Activated CD4-positive, CD25-positive, alpha-beta regulatory T cell (primary cell): ENCODE data around the gene JPH4.

ENCODE experiments used
- DNase-seq, 4 experiments: peaks; one replicate each; lab custom pipeline; 2025; lab: John Stamatoyannopoulos, UW

The JPH4 gene

DNA sequence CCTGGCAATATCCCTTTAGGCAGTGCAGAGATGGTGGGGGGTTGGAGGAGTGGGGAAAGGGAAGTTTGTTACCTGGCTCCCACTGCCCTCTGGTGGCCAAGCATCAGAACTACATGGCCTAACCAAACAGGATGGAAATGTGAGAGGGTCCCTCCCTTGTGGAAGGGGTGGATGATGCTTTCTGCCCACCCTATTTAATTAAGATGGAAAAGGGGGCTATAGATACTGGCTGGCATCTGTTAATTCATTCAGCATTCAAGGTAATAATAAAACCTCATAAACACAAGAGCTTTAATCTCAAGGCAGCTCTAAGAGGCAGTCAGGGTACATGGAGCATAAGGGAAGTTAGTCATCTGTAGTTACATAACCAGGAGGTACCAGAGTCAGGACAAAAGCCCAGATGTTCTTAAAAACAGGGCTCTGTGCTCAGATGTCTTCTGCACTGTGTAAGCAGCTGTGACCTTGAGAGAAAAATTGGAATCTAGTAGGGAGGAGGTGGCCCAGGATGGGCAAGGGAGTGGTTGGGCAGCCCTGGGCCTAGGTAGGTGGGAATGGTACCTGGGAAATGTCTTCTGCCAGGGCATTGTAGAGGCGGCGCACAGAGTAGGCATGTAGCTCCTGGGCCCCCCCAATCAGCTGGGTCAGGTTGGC is 15.6 kb downstream of the JPH4 start:
- DNase-seq = peak; percentile 21 to 41 (median 30)

DNA sequence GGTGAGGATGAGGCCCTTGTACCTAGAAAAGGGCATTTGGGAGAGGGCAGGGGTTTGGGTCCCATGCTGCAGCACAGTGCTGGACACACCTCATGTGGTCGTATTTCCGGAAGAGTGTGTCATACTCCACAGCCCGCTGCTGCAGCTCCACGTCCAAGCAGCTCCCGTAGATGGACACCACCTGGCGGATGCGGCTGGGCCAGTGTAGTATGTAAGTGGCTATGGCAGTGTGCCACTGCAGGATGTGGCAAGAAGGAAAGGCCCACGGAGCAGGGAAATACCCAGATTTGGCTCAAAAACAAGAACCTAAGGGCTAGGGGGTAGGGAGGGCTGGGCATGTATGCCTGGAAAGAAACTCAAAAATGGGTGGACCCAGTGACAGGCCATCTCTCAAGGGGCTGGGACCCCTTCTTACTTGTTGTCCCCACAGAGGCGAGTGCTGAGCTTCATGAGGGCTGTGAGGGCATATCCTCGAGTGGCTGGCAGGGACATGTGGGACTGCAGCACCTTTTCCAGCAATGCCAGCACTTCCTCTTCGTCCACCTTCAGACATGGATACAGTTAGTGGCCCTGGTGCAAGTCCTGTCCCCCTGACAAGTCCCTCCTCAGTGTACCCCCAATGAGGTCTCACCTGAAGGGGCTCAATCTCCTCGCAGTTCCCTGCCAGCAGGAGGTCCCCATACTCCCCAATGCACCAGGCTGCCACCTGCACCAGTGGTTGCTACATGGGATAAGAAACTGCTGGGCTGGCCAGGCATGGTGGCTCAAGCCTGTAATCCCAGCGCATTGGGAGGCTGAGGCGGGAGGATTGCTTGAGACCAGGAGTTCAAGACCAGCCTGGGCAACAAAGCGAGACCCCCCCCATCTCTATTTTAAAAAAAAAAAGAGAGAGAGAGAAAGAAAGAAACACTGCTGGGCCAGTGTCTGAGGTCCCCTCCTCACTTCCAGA is 16.4 kb downstream of the JPH4 start:
- no peak for DNase-seq

DNA sequence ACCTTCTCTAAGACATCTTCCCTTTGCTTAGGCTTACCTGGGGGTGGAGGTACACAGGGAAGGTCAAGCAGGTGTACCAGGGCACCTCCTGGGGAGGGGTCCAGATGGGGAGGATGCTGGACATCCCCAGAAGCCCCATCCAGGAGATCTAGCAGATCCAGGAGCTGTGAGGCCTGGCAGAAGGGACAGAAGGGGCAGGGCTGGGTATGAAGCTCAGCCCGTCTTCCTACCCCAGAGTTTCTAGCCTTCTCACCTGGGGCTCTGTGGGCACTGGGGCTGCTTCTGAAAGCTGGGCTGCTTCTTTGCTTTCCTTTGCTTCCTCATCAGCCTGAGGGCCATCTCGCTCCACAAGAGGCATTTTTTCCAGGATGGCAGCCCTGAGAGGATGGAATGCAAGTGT is 17.3 kb downstream of the JPH4 start:
- DNase-seq = no peak

DNA sequence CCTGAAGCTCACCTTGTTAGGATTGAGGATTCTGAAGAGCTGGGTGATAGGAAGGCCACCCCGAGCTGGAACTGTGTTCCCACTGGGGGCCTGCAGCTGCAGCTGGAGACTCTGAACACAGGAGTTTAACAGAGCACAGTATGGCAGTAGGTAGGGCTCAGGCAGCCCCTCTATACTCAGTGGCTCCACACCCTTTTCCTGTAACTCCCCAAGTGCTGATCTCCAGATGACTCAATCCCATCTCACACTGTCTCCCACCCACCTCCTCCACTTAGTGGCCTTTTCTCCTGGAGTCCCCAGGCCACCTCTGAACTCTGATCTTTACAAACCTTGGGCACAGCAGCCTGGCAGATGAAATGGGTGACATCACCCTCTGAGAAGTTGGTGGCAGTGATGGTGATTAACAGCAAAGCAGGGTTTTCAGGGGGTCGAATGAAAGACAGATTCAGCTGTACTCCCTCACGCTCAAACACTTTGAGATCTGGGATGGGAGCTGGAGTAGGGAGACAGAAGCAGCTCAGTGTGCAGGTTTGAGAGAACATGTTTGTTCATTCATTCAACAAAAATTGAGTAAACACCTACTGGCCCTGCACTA is 18.6 kb downstream of the JPH4 start:
- no peak for DNase-seq

DNA sequence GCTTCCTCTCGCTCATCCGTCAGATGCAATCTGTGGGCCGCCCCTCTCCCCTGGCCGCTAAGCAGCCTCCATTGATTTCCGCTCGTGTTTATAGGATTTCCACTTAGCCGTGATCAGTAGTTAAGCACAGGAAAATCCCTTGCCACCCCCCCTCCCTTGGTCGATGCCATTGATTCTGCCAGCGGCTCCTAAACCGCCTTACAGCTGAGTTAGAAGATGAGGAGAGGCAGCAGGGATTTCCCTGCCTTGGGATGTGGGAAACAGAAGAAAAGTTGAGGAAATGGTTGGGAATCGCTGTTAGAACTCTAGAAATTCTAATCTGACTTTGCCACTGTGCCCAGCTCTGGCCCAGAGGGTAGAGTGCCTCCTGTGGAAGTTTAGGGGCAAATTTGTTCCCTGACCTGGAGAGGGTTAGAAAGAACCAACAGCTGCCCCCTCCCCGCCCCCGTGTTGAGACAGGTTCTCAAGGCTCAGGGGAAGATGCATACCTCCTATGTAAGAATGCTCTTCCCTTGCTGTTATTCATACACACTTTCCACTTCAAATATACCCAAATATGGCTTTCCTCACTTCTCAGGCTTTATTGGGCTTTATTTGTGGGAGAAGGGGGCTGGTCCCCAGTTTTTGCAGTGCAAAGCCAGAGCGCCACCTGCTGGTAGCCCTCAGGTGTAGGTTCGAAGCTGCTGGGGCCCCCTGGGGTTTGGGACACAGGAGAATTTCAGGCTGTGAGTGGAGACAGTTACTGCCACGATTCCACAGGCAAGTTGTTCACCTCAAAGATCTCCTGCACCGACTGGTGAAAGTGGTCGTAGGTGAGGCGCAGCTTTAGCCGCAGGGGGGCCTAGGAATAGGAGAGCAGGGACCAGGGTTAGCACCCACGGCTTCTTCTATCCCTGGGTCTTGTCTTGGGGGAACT is 19.3 kb downstream of the JPH4 start:
- peak; percentile 25 to 58 (median 46) for DNase-seq

DNA sequence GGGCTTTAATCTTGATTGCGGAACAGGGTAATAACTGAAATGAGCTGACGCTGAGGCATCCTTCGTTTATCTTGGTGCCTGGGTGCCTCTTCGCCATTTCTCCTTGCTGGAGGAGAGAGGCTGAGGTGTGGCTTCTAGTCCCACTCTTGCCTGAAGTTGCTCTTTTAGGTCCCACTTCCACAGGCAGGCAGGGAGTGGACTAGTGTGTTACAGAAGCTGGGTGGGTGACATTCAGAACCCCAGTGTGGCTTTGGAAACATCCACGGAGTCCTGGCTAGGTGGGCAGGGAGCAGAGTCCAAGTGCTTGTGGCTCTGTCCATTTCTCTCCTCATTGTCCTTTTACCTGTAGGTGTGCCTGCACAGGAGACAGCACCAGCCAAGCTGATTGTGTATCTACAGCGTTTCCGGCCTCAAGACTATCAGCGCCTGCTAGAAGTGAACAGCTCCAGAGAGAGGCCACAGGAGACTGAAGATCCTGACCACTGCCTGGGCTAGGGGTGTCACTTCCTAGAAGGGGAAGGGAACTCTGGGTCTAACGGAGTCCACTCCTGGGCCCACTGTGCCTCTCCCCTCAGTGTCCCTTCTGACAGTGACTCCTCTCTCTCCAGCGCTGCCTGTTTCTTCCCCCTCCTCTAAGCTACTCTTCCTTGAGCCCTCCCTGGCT is 20.1 kb downstream of the JPH4 start:
- no peak for DNase-seq

DNA sequence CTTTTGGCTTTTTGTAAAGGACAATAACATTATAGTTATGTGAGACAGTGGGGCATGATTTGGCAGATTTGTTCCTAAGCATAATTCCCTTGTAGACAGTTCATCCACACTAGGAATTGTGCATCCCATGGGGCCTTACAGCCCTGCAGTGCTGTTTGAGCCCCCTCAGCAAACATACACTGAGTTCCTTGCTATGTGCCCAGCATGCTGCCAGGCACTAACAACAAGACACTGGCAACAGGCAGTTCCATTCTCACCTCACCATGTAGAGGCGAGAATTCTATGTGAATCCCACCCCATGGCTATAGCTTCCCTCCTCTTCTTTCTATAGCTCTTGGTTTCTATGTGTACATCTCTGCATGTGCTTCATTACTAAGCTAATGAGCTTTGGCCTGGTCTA is 20.6 kb downstream of the JPH4 start:
- no peak for DNase-seq

DNA sequence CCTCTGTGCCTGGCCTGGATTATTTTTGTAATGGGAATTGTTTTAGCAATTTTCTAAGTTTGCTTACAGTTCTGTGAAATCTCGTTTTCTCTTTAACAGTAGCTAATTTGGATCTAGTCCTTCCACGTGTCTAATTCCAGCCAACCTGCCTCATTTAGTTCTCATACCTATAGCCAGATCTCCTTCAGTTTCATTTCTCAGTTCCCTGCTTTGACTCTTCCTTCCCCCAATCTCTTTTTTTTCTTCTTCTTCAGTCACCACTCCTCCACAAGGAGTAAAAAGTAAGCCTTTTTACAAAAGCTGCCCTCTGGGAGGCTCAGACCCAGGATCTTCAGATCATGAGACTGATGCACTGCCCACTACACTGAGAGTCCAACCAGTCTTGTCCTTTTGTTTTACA is 21.1 kb downstream of the JPH4 start:
- DNase-seq = no peak

DNA sequence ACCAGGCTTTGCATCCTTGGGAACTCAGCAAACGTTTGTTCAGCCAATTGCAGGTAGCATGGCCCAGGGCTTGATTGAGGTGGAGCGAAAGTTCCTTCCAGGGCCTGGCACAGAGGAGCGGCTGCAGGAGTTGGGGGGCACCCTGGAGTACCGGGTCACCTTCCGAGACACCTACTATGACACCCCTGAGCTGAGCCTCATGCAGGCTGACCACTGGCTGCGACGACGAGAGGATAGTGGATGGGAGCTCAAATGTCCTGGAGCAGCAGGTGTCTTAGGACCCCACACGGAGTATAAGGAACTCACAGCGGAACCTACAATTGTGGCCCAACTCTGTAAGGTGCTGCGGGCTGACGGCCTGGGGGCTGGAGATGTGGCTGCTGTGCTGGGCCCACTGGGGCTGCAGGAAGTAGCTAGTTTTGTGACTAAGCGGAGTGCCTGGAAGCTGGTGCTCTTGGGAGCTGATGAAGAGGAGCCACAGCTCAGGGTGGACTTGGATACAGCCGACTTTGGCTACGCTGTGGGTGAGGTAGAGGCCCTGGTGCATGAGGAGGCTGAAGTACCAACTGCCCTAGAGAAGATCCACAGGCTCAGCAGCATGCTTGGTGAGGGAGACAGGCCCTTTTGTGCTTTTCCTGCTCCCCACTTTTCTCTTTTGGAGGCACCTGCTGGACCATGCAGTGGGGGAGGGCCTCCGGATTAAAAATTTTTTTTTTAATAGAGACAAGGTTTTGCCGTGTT is 21.7 kb downstream of the JPH4 start:
- no peak for DNase-seq

DNA sequence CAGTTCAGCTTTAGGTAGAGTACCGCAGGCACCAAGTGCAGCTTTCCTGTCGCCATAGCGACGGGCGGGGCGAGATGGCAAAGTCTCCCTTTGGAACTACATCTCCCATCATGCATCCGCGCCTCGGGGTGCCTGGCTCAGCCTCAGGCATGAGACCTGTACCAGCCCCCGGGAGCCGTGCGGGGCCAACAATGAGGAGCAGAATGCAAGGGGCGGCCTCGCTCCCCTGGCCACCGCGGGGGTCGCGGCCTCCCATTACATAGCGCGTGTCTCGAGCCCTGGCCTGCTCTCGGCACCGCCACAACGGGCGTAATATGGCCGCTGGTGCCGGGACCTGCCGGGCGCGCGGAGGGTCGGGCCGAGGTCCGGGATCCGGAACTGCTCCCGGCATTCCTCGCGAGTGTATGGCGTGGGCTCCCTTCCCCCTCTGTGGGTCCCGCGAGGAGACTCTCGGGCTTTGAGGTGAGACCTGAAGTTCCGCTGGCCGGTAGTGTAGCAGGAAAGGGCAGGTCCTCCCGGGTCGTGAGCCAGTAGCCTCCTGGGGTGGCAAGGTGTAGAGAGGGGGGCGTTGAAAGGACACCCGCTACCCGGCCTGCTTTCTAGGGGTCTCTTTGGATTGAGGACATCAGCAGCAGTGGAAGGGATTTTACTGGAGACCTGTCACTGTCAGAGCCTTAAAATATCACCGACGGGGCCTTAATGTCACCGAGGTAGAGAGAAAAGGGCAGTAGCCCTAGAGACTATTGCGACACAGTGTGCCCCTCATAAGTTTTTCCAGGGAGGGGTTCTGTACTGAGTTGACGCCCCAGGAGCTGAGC is 22.5 kb downstream of the JPH4 start, which contains the start of gene THTPA:
Gene THTPA, plus strand, starts transcription at position 390 of the 818 bp plus-strand sequence. CDS start 487 bp downstream, outside the sequence.
- peak; percentile 77 to 87 (median 82) for DNase-seq

DNA sequence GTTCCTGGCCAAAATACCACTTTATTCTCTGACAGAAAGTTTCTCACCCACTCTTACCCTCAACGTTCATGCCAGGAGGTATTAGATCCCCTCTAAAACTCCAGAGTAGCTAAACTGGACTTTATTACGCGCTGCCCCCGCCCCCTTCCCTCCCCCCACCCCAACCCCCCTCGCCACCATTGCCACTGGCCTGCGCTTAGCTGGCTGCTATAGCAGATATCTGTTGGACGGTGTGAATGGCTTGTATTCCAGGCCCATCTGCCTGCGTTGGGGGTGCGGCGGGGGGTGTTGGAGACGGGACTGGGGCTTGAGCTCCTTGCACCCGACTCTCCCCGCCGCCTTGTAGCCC is 23.1 kb downstream of the JPH4 start:
- DNase-seq = no peak

DNA sequence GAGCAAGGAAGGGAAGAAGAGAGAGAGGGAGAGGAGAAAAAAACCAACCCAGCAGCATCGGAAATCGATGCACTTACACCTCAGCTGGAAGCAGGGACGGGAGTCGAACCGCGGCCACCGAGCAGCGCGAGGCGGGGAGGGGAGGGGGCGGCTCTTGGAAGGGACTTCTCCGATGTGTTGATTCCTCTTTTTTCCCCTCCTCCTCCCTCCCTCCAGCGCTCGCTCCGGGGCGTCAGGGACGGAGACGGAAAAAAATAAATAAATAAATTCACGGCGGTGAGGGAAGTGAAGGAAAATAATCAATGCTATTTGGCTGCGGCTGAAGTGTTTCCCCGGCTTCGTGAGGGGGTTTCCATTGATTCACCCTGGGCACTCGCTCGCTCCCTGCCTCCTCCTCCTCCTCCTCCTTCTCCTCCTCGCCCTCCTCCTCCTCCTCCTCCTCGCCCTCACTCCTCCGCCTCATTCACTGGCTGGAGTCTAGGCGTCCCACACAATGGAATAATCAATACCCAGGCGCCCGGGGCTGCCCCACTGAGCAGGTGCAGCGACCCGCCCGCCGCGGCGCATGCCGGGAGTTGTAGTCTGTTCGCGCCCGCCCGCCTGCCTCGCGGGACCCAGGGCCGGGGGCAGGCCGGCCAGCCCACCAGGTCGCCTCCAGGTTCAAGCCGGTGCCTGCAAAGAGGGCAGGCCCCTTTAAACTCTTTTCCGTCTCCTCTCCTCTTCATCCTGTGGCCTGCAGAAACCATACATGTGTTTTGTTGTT is 27.1 kb downstream of the JPH4 start, which contains the start of gene ZFHX2:
Gene ZFHX2, minus strand, starts transcription at position 500 of the 763 bp plus-strand sequence. CDS start 16,440 bp downstream, outside the sequence.
- peak; percentile 43 to 67 (median 52) for DNase-seq

DNA sequence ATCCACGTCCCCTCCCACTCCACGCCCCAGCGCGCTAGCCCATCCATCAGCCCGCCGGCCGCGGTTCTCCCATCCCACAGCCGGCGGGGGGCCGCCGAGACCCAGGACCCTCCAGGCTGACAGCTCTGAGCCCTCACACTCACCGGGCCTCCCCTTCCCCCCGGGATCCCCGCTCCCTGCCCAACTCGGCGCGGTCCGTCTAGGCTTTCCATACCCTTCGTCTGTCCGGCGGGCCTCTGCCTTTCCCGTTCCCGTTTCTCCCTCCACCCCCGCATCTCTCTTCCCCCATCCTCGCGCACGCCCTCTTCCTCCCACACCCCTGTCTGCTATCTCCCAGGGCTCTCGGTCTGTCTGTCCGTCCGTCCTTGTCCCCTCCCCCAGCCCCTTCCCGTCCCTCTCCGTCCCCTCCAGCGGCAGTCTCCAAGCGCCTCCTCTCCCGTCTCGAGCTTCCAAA is 27.8 kb downstream of the JPH4 start:
- DNase-seq = no peak

DNA sequence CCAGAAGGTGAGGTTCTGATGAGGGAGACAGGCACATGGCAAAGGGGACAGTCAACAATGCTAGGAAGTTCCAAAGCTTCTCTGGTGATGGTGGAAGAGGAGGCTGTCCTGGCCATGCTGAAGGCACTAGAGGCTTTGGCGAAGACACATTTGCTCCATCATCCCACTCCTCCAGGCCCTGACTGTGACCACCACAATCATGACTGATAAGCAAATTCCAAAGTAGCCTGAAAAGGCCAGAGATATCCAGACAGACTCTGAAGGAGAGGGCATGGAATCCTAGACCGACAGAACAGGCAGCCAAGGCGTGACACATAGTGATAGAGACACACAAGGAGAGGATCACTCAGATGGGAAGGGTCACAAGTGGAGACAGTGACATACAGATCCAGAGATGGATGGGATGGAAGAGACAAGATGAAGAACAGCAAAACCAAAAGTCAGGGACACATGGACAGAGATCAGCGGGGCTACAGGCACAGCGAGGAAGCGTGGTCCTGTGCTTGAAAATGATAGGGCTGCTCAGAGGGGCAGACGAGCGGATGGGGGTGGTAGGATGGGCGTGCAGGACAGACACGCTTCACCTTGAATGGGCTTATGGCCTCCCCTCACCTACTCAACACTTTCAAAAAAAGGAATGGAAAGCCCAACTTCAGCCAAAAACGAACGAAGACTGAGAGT is 28.3 kb downstream of the JPH4 start:
- DNase-seq = no peak

DNA sequence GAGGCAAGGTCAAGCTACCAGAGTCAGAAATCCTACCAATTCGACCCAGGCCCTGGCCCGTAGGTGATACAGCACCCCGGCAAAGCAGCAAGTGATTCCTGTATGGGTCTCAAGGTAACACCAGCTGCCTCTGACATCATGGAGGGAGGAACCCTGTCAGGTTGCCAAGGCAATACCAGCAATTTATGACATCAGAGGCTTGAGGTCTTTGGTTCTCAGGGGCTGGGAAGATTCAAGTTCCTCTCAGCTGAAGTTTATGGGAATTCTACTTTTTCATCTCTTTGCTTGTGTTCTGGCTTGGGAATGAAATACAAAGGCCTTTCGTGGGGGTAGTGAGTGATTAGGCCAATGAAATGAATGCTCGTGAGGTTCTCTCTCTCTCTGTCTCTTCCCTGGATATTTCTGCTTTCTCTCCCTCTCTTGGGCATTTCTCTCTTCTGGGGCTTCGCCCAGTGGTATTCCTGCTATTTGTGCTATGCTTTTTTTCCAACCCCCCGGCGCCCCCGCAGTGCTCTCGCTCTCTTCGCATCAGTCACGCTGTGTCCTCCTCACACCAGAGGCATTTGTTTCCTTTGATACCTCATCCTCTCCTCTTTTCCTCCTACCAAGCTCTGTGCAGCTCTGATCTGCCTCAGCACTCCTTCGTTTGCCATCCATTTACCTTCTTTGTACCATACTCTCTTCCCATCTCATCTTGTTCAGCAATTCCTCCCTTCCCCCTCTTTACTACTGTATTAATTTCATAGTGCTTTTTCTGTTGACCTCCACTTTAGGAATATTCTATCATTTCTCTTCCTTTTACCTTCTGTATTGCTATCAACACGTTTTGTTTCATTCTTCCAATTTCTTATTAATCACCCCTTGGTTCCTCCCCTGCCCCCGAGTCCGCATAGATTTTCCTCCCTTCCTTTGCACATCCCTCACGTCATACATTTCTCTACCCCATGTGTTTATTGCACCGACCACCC is 30.0 kb downstream of the JPH4 start:
- no peak for DNase-seq

DNA sequence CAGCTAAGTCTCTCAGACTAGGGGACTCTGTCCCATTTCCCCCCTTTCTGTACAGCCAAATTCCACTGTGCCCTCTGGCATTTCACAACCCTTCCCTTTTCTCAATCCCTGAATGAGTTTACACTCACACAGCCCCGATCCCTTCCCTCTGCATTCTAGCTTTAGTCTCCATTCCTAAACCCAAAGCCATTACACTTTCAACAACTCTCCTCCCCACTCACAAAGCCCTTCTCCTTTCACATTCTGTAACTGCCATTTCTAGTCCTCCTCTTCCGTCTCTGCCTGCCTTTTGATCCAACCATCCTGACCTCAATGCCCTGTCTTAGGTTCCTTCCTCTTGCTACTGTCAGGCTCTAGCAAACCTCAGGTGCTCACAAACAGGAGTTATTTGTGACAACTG is 30.7 kb downstream of the JPH4 start:
- no peak for DNase-seq
